HCT116 (cell line): ENCODE results near the gene KANK3.
"Not testable (repeated sequence)": the region's sequence is repeated elsewhere in the genome, so short reads cannot be mapped to it uniquely, and the experiment has no call there.

Experiments
- CTCF ChIP-seq, 3 experiments: fragments of 200-600 bp in 1 of 3; sonication (generic) in 1 of 3; IDR thresholded peaks in 2 of 3; conservative IDR thresholded peaks in 1 of 3; 2 replicates each; pipeline ENCODE4 v1.5.1; 2012 to 2017; ENCODE audit warnings: low read depth in 2 of 3, low read length in 2 of 3, antibody characterized with exemption in 1 of 3, borderline replicate concordance in 1 of 3, control low read depth in 1 of 3, mild to moderate bottlenecking in 1 of 3, mixed read lengths in 1 of 3, mixed run types in 1 of 3, moderate library complexity in 1 of 3; ENCODE audit not compliant: insufficient read depth in 1 of 3
- REST ChIP-seq: IDR thresholded peaks from 2 replicates; pipeline ENCODE4 v1.6.1; 2012; ENCODE audit warnings: low read depth

GRCh38 chr19:8385103-8385502, 42.0 kb upstream of the KANK3 start:
- TF ChIP-seq CTCF (IDR thresholded peaks at IDR 0.05 in 2 of 3, conservative IDR thresholded peaks at IDR 0.05 in 1 of 3; ENCODE audit: borderline replicate concordance in 1 of 3, insufficient read depth in 1 of 3, low read depth in 2 of 3, low read length in 2 of 3); REST: not testable (repeated sequence)
